BLaER1 treated with 17β-estradiol and CSF1 and Interleukin-3, amounts not matched to agents 10 nM and 100 nM (cell line): Measurements from ENCODE around the gene SP6.

Experiments used
- H3K27ac ChIP-seq, 11 experiments: shearing (Covaris generic); formaldehyde crosslinking; 2 replicates each; pipeline ENCODE4 v1.8.1; 2022
- H3K27me3 ChIP-seq, 11 experiments: shearing (Covaris generic); formaldehyde crosslinking; 2 replicates each; pipeline ENCODE4 v1.8.1; 2022
- H3K36me3 ChIP-seq, 11 experiments: shearing (Covaris generic); formaldehyde crosslinking; 2 replicates each; pipeline ENCODE4 v1.8.1; 2022
- H3K4me1 ChIP-seq, 10 experiments: shearing (Covaris generic); formaldehyde crosslinking; 2 replicates each; pipeline ENCODE4 v1.8.1; 2022
- H3K4me2 ChIP-seq, 11 experiments: shearing (Covaris generic); formaldehyde crosslinking; 2 replicates each; pipeline ENCODE4 v1.8.1; 2022
- H3K4me3 ChIP-seq, 10 experiments: shearing (Covaris generic); formaldehyde crosslinking; 2 replicates each; pipeline ENCODE4 v1.8.1; 2022
- H3K9ac ChIP-seq, 11 experiments: shearing (Covaris generic); formaldehyde crosslinking; 2 replicates each; pipeline ENCODE4 v1.8.1; 2022
- H3K9me3 ChIP-seq, 11 experiments: shearing (Covaris generic); formaldehyde crosslinking; replicated peaks in 1 of 11; 2 replicates each; pipeline ENCODE4 v1.8.1; 2022
- H4K20me1 ChIP-seq, 11 experiments: shearing (Covaris generic); formaldehyde crosslinking; 2 replicates each; pipeline ENCODE4 v1.8.1; 2022
- Cebpa-rat ChIP-seq, 11 experiments: shearing (Covaris generic); IDR thresholded peaks; 2 replicates each; pipeline ENCODE4 v1.8.1; 2022

The SP6 gene

GRCh38 chr17:47823519-47823918 lies 27.4 kb downstream of the SP6 start:
- H3K9ac ChIP-seq, result no peak overlapping the region
- no peaks in the 10 kb centered on the region for H3K9me3 ChIP-seq
- H3K27me3 ChIP-seq, result no peaks in the 10 kb centered on the region
- peaks cover 0 to 24% (median 5%) of the 10 kb centered on the region in 11 experiments; a peak in 7 of 22 replicates for H4K20me1 ChIP-seq
- no peak for TF ChIP-seq Cebpa-rat (IDR thresholded peaks at IDR 0.05)
- peaks cover 22 to 37% (median 26%) of the 10 kb centered on the region in 10 experiments for H3K4me1 ChIP-seq
- no peak overlapping the region for H3K4me3 ChIP-seq
- peaks cover 59 to 70% (median 64%) of the 10 kb centered on the region in 11 experiments for H3K36me3 ChIP-seq
- H3K4me2 ChIP-seq, result no peak overlapping the region
- no peak overlapping the region for H3K27ac ChIP-seq

- Histone ChIP-seq H3K4me1 (peaks cover 22 to 37% (median 26%) of the 10 kb centered on the region in 10 experiments), H3K27me3 (no peaks in the 10 kb centered on the region), H3K9ac (peak overlapping the region in 3 of 11 experiments; percentile 77 to 85 (median 79); a peak in 4 of 22 replicates), H4K20me1 (peaks cover 0 to 24% (median 5%) of the 10 kb centered on the region in 11 experiments; a peak in 7 of 22 replicates), H3K9me3 (no peaks in the 10 kb centered on the region), H3K4me2 (peak overlapping the region in 9 of 11 experiments; percentile 83 to 98 (median 97); a peak in 12 of 22 replicates), H3K4me3 (no peak overlapping the region), H3K27ac (peak overlapping the region in 3 of 11 experiments; percentile 69 to 79 (median 73); a peak in 3 of 22 replicates), H3K36me3 (peaks cover 59 to 70% (median 64%) of the 10 kb centered on the region in 11 experiments)
- TF ChIP-seq Cebpa-rat (IDR thresholded peaks at IDR 0.05), result no peak
These were observed 28.2 kb downstream of the SP6 start for GRCh38 chr17:47822785-47823184.

- no peak for TF ChIP-seq Cebpa-rat (IDR thresholded peaks at IDR 0.05)
- peak within 1 kb of the TSS; percentile 73 to 88 (median 80) for H3K9ac ChIP-seq
- H3K4me3 ChIP-seq, result peak within 1 kb of the TSS; percentile 68 to 92 (median 86)
- no peaks in the 10 kb centered on the region for H3K9me3 ChIP-seq
- peaks cover 22 to 37% (median 26%) of the 10 kb centered on the region in 10 experiments for H3K4me1 ChIP-seq
- H3K4me2 ChIP-seq, result peak within 1 kb of the TSS; percentile 83 to 99 (median 98)
- H4K20me1 ChIP-seq, result peaks cover 0 to 24% (median 5%) of the 10 kb centered on the region in 11 experiments; a peak in 7 of 22 replicates
- peak within 1 kb of the TSS; percentile 6 to 80 (median 71); a peak in 21 of 22 replicates for H3K27ac ChIP-seq
- H3K27me3 ChIP-seq, result no peaks in the 10 kb centered on the region
- peaks cover 59 to 70% (median 64%) of the 10 kb centered on the region in 11 experiments for H3K36me3 ChIP-seq
These were observed 29.3 kb downstream of the SP6 start, which contains the start of gene OSBPL7 for GRCh38 chr17:47821424-47822391. OSBPL7 (minus strand) TSS chr17:47821794; CDS start chr17:47820278, 1,516 bp downstream.

- peak overlapping the region; percentile 6 to 80 (median 71); a peak in 21 of 22 replicates for H3K27ac ChIP-seq
- H3K9me3 ChIP-seq, result no peaks in the 10 kb centered on the region
- H3K4me2 ChIP-seq, result peak overlapping the region; percentile 83 to 99 (median 98)
- no peak for TF ChIP-seq Cebpa-rat (IDR thresholded peaks at IDR 0.05)
- peaks cover 0 to 24% (median 5%) of the 10 kb centered on the region in 11 experiments; a peak in 7 of 22 replicates for H4K20me1 ChIP-seq
- H3K9ac ChIP-seq, result peak overlapping the region; percentile 73 to 88 (median 80)
- peaks cover 59 to 70% (median 64%) of the 10 kb centered on the region in 11 experiments for H3K36me3 ChIP-seq
- H3K4me3 ChIP-seq, result peak overlapping the region; percentile 68 to 92 (median 86)
- H3K27me3 ChIP-seq, result no peaks in the 10 kb centered on the region
- H3K4me1 ChIP-seq, result peaks cover 22 to 37% (median 26%) of the 10 kb centered on the region in 10 experiments
These were observed 29.9 kb downstream of the SP6 start for GRCh38 chr17:47821031-47821423.

- Histone ChIP-seq H3K4me3 (peak overlapping the region in 9 of 10 experiments; percentile 72 to 92 (median 86); a peak in 19 of 20 replicates), H3K27ac (peak overlapping the region in 2 of 11 experiments; percentile 79 to 80; a peak in 3 of 22 replicates), H3K9me3 (no peaks in the 10 kb centered on the region), H3K9ac (peak overlapping the region; percentile 73 to 88 (median 80); a peak in 21 of 22 replicates), H3K4me2 (peak overlapping the region; percentile 83 to 99 (median 98)), H3K4me1 (peaks cover 22 to 37% (median 26%) of the 10 kb centered on the region in 10 experiments), H3K27me3 (no peaks in the 10 kb centered on the region), H4K20me1 (peaks cover 0 to 24% (median 5%) of the 10 kb centered on the region in 11 experiments; a peak in 7 of 22 replicates), H3K36me3 (peaks cover 59 to 70% (median 64%) of the 10 kb centered on the region in 11 experiments)
- no peak for TF ChIP-seq Cebpa-rat (IDR thresholded peaks at IDR 0.05)
These were observed 30.8 kb downstream of the SP6 start for GRCh38 chr17:47820033-47820789.

GRCh38 chr17:47819475-47819874 lies 31.5 kb downstream of the SP6 start:
- Histone ChIP-seq H3K9ac (no peak overlapping the region), H3K27ac (no peak overlapping the region), H3K27me3 (no peaks in the 10 kb centered on the region), H3K9me3 (no peaks in the 10 kb centered on the region), H3K4me3 (no peak overlapping the region), H3K36me3 (peaks cover 60 to 70% (median 65%) of the 10 kb centered on the region in 11 experiments), H3K4me1 (peaks cover 22 to 37% (median 26%) of the 10 kb centered on the region in 10 experiments), H3K4me2 (no peak overlapping the region), H4K20me1 (peaks cover 0 to 24% (median 5%) of the 10 kb centered on the region in 11 experiments; a peak in 7 of 22 replicates)
- TF ChIP-seq Cebpa-rat (IDR thresholded peaks at IDR 0.05), result no peak

- H3K27ac ChIP-seq, result no peak overlapping the region
- H3K4me1 ChIP-seq, result peaks cover 22 to 31% (median 26%) of the 10 kb centered on the region in 10 experiments
- H3K9ac ChIP-seq, result no peak overlapping the region
- no peak for TF ChIP-seq Cebpa-rat (IDR thresholded peaks at IDR 0.05)
- no peak overlapping the region for H3K4me2 ChIP-seq
- H3K36me3 ChIP-seq, result peaks cover 56 to 69% (median 64%) of the 10 kb centered on the region in 11 experiments
- peaks cover 0 to 34% (median 8%) of the 10 kb centered on the region in 11 experiments; a peak in 7 of 22 replicates for H4K20me1 ChIP-seq
- no peaks in the 10 kb centered on the region for H3K9me3 ChIP-seq
- H3K27me3 ChIP-seq, result no peaks in the 10 kb centered on the region
- no peak overlapping the region for H3K4me3 ChIP-seq
These were observed 32.8 kb downstream of the SP6 start for GRCh38 chr17:47818002-47818695.

GRCh38 chr17:47816947-47817346 lies 34.0 kb downstream of the SP6 start:
- H3K4me3 ChIP-seq, result no peak overlapping the region
- H3K9ac ChIP-seq, result no peak overlapping the region
- no peak for TF ChIP-seq Cebpa-rat (IDR thresholded peaks at IDR 0.05)
- peaks cover 64 to 77% (median 74%) of the 10 kb centered on the region in 11 experiments for H3K36me3 ChIP-seq
- H3K4me2 ChIP-seq, result no peak overlapping the region
- no peaks in the 10 kb centered on the region for H3K27me3 ChIP-seq
- H3K27ac ChIP-seq, result no peak overlapping the region
- H3K4me1 ChIP-seq, result peaks cover 15 to 19% (median 16%) of the 10 kb centered on the region in 10 experiments
- H4K20me1 ChIP-seq, result peaks cover 0 to 44% (median 8%) of the 10 kb centered on the region in 11 experiments; a peak in 9 of 22 replicates
- H3K9me3 ChIP-seq, result no peaks in the 10 kb centered on the region
